HG03354 (cell line): ENCODE data around the gene BICDL2.

Experiments used
- ATAC-seq: cut with Tn5 transposase; IDR thresholded peaks from one replicate; pipeline ENCODE4 v1.9.1; 2021; ENCODE audit warnings: mild to moderate bottlenecking; ENCODE audit not compliant: unreplicated experiment, poor library complexity, severe bottlenecking

Gene BICDL2

GRCh38 chr16:3027489-3027795 is 9.3 kb downstream of the BICDL2 start:
- no peak for ATAC-seq

DNA sequence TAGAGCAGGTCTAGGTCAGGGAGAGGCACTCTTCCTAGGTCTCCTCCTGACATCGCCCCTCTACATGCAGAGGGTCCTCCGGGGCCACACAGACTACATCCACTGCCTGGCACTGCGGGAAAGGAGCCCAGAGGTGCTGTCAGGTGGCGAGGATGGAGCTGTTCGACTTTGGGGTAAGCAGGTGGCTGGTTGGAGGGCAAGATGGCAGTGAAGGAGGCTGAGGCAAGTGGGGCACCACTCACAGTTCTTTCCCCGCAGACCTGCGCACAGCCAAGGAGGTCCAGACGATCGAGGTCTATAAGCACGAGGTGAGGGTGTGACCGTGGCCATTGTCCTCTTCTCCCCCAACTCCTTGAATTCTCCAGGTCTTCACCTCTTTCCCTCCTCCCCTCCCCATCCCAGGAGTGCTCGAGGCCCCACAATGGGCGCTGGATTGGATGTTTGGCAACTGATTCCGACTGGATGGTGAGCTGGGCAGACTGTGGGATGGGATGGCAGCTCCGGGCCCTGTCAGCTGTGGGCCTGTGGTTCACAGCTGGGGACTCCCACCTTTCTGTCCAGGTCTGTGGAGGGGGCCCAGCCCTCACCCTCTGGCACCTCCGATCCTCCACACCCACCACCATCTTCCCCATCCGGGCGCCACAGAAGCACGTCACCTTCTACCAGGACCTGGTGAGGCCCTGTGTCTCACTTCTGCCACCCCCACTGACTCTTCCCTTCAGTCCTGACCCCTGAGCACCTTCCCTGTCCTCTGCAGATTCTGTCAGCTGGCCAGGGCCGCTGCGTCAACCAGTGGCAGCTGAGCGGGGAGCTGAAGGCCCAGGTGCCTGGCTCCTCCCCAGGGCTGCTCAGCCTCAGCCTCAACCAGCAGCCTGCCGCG is 9.9 kb downstream of the BICDL2 start:
- ATAC-seq = no peak

DNA sequence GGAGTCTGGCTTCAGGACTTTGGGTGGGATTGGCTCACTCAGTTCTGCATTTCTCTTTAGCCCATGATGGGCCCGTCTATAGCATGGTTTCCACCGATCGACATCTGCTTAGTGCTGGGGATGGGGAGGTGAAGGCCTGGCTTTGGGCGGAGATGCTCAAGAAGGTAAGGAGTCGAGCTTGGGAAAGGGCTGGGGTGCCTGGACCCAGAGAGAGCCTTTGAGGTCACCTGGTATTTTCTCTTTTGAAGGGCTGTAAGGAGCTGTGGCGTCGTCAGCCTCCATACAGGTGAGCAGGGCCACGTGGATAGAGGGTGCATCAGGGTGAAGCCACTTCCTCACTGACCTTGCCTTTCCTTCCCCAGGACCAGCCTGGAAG is 10.8 kb downstream of the BICDL2 start:
- ATAC-seq = no peak

GRCh38 chr16:3025032-3026002 is 11.4 kb downstream of the BICDL2 start:
- ATAC-seq = no peak

- peak; percentile 73 for ATAC-seq
Observed at GRCh38 chr16:3023669-3024478, 12.9 kb downstream of the BICDL2 start, which contains the start of the genes HCFC1R1 and THOC6. TSS of gene HCFC1R1 (minus strand) at chr16:3023942. CDS start at chr16:3023941, 1 bp downstream. TSS of gene THOC6 (plus strand) at chr16:3024035. CDS start at chr16:3024327, 292 bp downstream.

- no peak for ATAC-seq
Observed at GRCh38 chr16:3023415-3023668, 13.4 kb downstream of the BICDL2 start.

GRCh38 chr16:3022684-3023414 is 13.9 kb downstream of the BICDL2 start:
- no peak for ATAC-seq

DNA sequence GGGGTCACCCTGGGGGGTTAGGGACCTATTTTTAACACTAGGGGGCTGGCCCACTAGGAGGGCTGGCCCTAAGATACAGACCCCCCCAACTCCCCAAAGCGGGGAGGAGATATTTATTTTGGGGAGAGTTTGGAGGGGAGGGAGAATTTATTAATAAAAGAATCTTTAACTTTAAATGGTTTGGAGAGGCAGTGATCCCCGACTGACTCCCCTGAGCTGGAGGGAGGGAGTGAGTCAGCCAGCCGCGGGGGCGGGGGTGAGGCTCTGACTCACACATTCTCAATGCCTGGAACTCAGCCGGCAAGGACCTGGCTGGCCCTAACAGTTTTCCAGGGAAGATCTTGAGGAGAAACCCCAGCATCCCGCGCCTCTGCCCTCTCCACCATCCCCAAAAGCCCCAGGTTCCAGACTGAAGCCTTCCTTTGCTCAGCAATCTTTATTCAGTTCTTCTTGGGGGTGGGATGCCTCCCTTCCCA is 14.5 kb downstream of the BICDL2 start:
- ATAC-seq = no peak

DNA sequence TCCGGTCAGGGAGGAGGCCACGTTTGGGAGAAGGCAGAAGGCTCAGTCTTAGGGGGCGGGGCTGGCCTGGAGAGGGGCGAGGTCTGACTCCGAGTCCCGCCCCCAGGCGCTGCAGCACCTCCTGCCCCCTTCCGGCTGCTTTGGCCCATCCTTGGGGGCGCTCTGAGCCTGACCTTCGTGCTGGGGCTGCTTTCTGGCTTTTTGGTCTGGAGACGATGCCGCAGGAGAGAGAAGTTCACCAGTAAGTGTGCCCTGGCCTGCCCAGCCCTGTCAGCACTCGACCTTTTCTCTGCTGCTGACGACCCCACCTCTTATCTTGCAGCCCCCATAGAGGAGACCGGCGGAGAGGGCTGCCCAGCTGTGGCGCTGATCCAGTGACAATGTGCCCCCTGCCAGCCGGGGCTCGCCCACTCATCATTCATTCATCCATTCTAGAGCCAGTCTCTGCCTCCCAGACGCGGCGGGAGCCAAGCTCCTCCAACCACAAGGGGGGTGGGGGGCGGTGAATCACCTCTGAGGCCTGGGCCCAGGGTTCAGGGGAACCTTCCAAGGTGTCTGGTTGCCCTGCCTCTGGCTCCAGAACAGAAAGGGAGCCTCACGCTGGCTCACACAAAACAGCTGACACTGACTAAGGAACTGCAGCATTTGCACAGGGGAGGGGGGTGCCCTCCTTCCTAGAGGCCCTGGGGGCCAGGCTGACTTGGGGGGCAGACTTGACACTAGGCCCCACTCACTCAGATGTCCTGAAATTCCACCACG is 15.1 kb downstream of the BICDL2 start:
- peak; percentile 28 for ATAC-seq

GRCh38 chr16:3020604-3021448 is 15.9 kb downstream of the BICDL2 start:
- ATAC-seq = no peak

- no peak for ATAC-seq
Observed at GRCh38 chr16:3020247-3020603, 16.5 kb downstream of the BICDL2 start, which contains the start of gene TNFRSF12A. TSS of gene TNFRSF12A (plus strand) at chr16:3020368. CDS start at chr16:3020398, 30 bp downstream.

DNA sequence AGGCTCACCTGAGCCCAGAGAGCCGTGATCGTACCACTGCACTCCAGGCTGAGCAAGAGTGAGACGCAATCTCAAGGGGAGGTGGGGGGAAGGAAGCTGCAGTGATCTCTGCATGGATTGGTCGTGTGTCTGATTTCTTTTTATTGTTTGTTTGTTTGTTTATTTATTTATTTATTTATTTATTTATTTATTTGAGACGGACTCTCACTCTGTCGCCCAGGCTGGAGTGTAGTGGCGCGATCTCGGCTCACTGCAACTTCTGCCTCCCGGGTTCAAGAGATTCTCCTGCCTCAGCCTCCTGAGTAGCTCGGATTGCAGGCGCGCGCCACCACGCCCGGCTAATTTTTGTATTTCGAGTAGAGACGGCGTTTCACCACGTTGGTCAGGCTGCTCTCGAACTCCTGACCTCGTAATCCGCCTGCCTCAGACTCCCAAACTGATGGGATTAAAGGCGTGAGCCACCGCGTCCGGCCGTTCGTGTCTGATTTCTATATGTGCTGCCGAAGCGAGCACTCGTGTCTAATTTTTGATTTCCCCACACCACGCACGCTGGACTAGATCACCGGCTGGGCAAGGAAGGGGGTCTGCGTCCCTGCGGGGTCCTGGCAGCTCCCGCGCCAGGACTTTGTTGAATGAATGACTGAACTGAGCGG is 17.0 kb downstream of the BICDL2 start:
- ATAC-seq = no peak

DNA sequence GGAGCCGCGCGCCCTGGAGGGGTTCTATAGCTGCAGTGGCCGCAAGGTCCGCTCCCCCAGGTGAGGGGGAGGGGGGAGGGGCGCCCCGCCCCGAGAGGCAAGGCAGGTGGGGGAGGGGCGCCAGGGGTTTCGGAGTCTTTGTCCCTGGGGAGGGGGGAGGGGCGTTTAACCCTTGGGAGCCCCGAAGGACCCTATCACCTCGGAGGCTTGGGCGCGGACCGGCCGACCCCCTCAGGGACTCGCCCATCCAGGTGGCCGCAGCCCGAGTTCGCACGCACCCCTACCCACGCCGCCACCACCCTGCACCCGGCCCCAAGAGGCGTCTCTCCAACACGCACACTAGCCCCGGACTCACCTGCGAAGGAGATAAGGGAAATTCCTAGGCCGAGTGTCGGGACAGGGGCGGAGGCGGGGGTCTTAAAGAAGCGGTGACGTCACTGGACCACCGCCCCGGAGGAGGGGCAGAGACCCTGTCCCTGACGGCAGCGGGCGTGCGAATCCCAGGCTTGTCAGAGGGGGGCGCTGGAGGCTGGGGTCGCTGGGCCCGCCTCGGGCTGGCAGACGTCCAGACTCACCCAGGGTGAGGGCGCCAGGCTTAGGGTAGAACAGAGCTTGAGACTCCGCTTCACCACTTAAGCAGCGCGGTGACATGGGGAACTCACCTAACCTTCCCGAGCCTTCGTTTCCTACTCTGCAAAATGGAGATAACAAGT is 18.8 kb downstream of the BICDL2 start, which contains the start of gene CLDN6:
TSS of gene CLDN6 (minus strand) at position 390 of the 713 bp plus-strand sequence. CDS start 2,162 bp downstream, outside the sequence.
- no peak for ATAC-seq

DNA sequence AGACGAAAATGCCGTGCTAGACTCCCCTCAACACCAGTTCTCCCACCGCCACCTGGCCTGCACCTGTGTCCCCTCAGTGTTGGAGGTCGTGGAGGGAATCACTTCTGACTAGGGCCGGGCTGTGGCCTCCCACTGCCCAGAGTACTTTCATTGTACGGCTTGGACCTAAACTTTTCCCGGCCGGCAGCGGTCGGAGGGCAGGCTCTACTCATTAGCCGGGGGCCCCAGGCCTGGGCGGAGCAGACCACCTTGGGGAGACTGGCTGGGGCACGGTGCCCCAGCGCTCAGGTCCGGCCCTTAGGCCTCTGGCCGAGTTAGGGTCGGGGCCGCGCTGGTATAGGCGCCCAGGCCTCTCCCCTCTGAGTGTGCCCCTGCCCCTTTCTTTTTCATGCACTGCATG is 19.4 kb downstream of the BICDL2 start:
- ATAC-seq = no peak

GRCh38 chr16:3015865-3016521 is 20.8 kb downstream of the BICDL2 start:
- no peak for ATAC-seq

GRCh38 chr16:3014971-3015370 is 21.8 kb downstream of the BICDL2 start:
- ATAC-seq = no peak
